K562 treated with DMSO at 1 percent for 24 hours (cell line): ENCODE results near the gene CREB5. TPM values are rescaled to one million over a fixed set of nuclear protein-coding genes. Genes with fewer than 3 reads are reported as not detected.

Source experiments
- total RNA-seq: library from RNA; unstranded; fragments of 300-600 nt; gene quantifications from 2 replicates; pipeline ENCODE4 v1.2.3, GENCODE V29; 2022; ENCODE audit warnings: low read depth; ENCODE audit not compliant: insufficient read depth

The CREB5 gene
- total RNA-seq: 2.4 and 4.1 TPM in 2 replicates

GRCh38 chr7:28411876-28412662, at the start of gene CREB5:
Gene CREB5 (plus strand): TSS chr7:28412518. CDS start chr7:28412915, 397 bp downstream.

Other genes starting within 250 kb of the CREB5 start
- gene JAZF1, start 231.7 kb upstream of the CREB5 start, total RNA-seq: 0.38 TPM in 1 of 2 replicates, not detected in the other